ENCODE measurements around the gene VPS35L. TPM values are rescaled to one million over a fixed set of nuclear protein-coding genes. Genes with fewer than 3 reads are reported as not detected.
A peak's percentile ranks its signal among the peaks of the same experiment; 100 is the strongest.

VPS35L gene
- total and polyA plus RNA-seq, 2 experiments from 2014 or later: 47.5 to 52.8 TPM

DNA sequence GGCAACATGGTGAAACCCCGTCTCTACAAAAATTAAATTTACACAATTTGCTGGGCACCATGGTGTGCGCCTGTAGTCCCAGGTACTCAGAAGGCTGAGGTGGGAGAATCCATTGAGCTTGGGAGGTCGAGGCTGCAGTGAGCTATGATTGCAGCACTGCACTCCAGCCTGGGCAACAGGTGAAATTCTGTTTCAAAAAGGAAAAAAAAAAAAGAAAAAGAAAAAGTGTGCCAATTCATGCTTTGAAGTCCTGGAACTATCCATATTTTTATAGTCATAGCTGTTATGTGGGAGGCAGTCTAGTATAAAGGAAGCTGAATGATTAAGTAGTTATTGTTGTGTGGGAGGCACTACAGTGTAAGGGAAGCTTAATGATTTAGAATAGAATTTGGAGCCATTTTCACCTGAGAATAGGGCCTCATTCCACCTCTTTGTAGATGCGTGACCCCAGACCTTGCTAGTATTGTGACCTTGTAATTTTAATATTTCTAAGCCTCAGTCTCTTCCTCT is 194.1 kb downstream of the VPS35L start:
- Histone ChIP-seq H2AFZ (no peak overlapping the region), H3K4me1 (ENCODE audit: insufficient read depth) (peaks cover 44% of the 10 kb centered on the region), H3K36me3 (replicated peaks; ENCODE audit: insufficient read depth, low read depth) (no peaks in the 10 kb centered on the region), H3K4me3 (no peak overlapping the region), H3K27me3 (no peaks in the 10 kb centered on the region), H4K20me1 (ENCODE audit: insufficient read depth, poor library complexity, severe bottlenecking) (no peaks in the 10 kb centered on the region), H3K27ac (peak overlapping the region; percentile 1), H3K4me2 (no peak overlapping the region), H3K9me3 (ENCODE audit: low read depth) (no peaks in the 10 kb centered on the region), H3K9me2 (replicated peaks; ENCODE audit: insufficient read depth) (no peaks in the 10 kb centered on the region), H3K79me2 (no peaks in the 10 kb centered on the region)
- TF ChIP-seq EZH2 (IDR thresholded peaks at IDR 0.05; ENCODE audit: borderline replicate concordance) (no peak), EZH2phosphoT487 (IDR thresholded peaks at IDR 0.05; ENCODE audit: low read depth, severe bottlenecking, unreplicated experiment) (no peak)
- TF ChIP-seq, protein P1, sequence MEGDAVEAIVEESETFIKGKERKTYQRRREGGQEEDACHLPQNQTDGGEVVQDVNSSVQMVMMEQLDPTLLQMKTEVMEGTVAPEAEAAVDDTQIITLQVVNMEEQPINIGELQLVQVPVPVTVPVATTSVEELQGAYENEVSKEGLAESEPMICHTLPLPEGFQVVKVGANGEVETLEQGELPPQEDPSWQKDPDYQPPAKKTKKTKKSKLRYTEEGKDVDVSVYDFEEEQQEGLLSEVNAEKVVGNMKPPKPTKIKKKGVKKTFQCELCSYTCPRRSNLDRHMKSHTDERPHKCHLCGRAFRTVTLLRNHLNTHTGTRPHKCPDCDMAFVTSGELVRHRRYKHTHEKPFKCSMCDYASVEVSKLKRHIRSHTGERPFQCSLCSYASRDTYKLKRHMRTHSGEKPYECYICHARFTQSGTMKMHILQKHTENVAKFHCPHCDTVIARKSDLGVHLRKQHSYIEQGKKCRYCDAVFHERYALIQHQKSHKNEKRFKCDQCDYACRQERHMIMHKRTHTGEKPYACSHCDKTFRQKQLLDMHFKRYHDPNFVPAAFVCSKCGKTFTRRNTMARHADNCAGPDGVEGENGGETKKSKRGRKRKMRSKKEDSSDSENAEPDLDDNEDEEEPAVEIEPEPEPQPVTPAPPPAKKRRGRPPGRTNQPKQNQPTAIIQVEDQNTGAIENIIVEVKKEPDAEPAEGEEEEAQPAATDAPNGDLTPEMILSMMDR (IDR thresholded peaks at IDR 0.05; ENCODE audit: poor library complexity): no peak
- DNase-seq (ENCODE audit: low spot score): no peak
- 87% methylated on average over 4 of the region's 4 CpGs for WGBS (ENCODE audit: low lambda C conversion rate, missing lambda C conversion rate)

Other genes with a start within 250 kb of the VPS35L start
- gene TMC5, start 137.8 kb upstream of the VPS35L start, total RNA-seq: 2.9 and 3.1 TPM in 2 replicates
- gene TMC5, start 137.8 kb upstream of the VPS35L start, polyA plus RNA-seq: 3.3 and 4.0 TPM in 2 replicates
- 83.2 and 99.9 TPM in 2 replicates for gene GDE1, start 33.6 kb upstream of the VPS35L start, total RNA-seq
- 77.6 and 78.4 TPM in 2 replicates for gene GDE1, start 33.6 kb upstream of the VPS35L start, polyA plus RNA-seq
- 9.2 and 12.6 TPM in 2 replicates for gene CCP110, start 31.8 kb upstream of the VPS35L start, total RNA-seq
- 4.3 and 5.8 TPM in 2 replicates for gene CCP110, start 31.8 kb upstream of the VPS35L start, polyA plus RNA-seq
- gene KNOP1, start 162.5 kb downstream of the VPS35L start, total RNA-seq: 19.4 and 22.0 TPM in 2 replicates
- 28.2 and 30.4 TPM in 2 replicates for gene KNOP1, start 162.5 kb downstream of the VPS35L start, polyA plus RNA-seq
- 9.7 and 11.8 TPM in 2 replicates for gene IQCK, start 162.6 kb downstream of the VPS35L start, total RNA-seq
- gene IQCK, start 162.6 kb downstream of the VPS35L start, polyA plus RNA-seq: 7.2 and 12.0 TPM in 2 replicates

Data from hepatocyte (in vitro differentiated cells).